ENCODE results near the gene KCNK10.

- TF ChIP-seq, protein P1, sequence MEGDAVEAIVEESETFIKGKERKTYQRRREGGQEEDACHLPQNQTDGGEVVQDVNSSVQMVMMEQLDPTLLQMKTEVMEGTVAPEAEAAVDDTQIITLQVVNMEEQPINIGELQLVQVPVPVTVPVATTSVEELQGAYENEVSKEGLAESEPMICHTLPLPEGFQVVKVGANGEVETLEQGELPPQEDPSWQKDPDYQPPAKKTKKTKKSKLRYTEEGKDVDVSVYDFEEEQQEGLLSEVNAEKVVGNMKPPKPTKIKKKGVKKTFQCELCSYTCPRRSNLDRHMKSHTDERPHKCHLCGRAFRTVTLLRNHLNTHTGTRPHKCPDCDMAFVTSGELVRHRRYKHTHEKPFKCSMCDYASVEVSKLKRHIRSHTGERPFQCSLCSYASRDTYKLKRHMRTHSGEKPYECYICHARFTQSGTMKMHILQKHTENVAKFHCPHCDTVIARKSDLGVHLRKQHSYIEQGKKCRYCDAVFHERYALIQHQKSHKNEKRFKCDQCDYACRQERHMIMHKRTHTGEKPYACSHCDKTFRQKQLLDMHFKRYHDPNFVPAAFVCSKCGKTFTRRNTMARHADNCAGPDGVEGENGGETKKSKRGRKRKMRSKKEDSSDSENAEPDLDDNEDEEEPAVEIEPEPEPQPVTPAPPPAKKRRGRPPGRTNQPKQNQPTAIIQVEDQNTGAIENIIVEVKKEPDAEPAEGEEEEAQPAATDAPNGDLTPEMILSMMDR (IDR thresholded peaks at IDR 0.05) = no peak
- TF ChIP-seq POLR2A (IDR thresholded peaks at IDR 0.05) = no peak
Observed at GRCh38 chr14:88276923-88277596, 46.0 kb downstream of the KCNK10 start.
